GM23248 (cell line): Measurements from ENCODE around the gene PFKP. TPM values are rescaled to one million over a fixed set of nuclear protein-coding genes. Genes with fewer than 3 reads are reported as not detected.

Experiments used
- DNase-seq: peaks from one replicate; pipeline ENCODE4 v3.0.0-alpha.2; 2015
- H2AFZ ChIP-seq: fragments of 200-600 bp; sonication (generic); 2 replicates; pipeline ENCODE4 v1.6.1; 2016; ENCODE audit warnings: antibody characterized with exemption
- H3F3A ChIP-seq: fragments of 200-600 bp; sonication (generic); 2 replicates; pipeline ENCODE4 v1.6.1; 2016; ENCODE audit warnings: mild to moderate bottlenecking, antibody characterized with exemption, mixed run types; ENCODE audit not compliant: insufficient read depth
- H3K27ac ChIP-seq: fragments of 200-600 bp; sonication (generic); 2 replicates; pipeline ENCODE4 v1.5.1; 2016; ENCODE audit warnings: mild to moderate bottlenecking
- H3K27me3 ChIP-seq: fragments of 200-600 bp; sonication (generic); replicated peaks from 2 replicates; pipeline ENCODE4 v1.6.1; 2016; ENCODE audit warnings: mild to moderate bottlenecking; ENCODE audit not compliant: insufficient read depth
- H3K36me3 ChIP-seq: fragments of 200-600 bp; sonication (generic); 2 replicates; pipeline ENCODE4 v1.6.1; 2016; ENCODE audit warnings: low read depth, mild to moderate bottlenecking
- H3K4me1 ChIP-seq: fragments of 200-600 bp; sonication (generic); 2 replicates; pipeline ENCODE4 v1.6.1; 2016; ENCODE audit warnings: mild to moderate bottlenecking; ENCODE audit not compliant: insufficient read depth
- H3K4me2 ChIP-seq: fragments of 200-600 bp; sonication (generic); one replicate; pipeline ENCODE4 v1.6.1; 2016; ENCODE audit warnings: mild to moderate bottlenecking; ENCODE audit not compliant: unreplicated experiment
- H3K4me3 ChIP-seq: fragments of 200-600 bp; sonication (generic); 2 replicates; pipeline ENCODE4 v1.5.1; 2016; ENCODE audit warnings: mild to moderate bottlenecking
- H3K79me2 ChIP-seq: fragments of 200-600 bp; sonication (generic); 2 replicates; pipeline ENCODE4 v1.6.1; 2016; ENCODE audit warnings: mild to moderate bottlenecking; ENCODE audit not compliant: insufficient read depth
- H3K9ac ChIP-seq: fragments of 200-600 bp; sonication (generic); 2 replicates; pipeline ENCODE4 v1.6.1; 2016; ENCODE audit warnings: mild to moderate bottlenecking
- H3K9me2 ChIP-seq: fragments of 200-600 bp; sonication (generic); 2 replicates; pipeline ENCODE4 v1.6.1; 2016; ENCODE audit warnings: mixed run types, mild to moderate bottlenecking, moderate library complexity; ENCODE audit not compliant: insufficient read depth
- H3K9me3 ChIP-seq: fragments of 200-600 bp; sonication (generic); one replicate; pipeline ENCODE4 v1.6.1; 2017; ENCODE audit warnings: low read depth
- H4K20me1 ChIP-seq: fragments of 200-600 bp; sonication (generic); 2 replicates; pipeline ENCODE4 v1.6.0; 2016; ENCODE audit not compliant: insufficient read depth
- EZH2 ChIP-seq: fragments of 200-600 bp; sonication (generic); IDR thresholded peaks from 2 replicates; pipeline ENCODE4 v1.6.1; 2018; ENCODE audit warnings: antibody characterized with exemption, mild to moderate bottlenecking; ENCODE audit not compliant: insufficient read depth, poor library complexity, severe bottlenecking
- EZH2phosphoT487 ChIP-seq: fragments of 200-600 bp; sonication (generic); IDR thresholded peaks from 2 replicates; pipeline ENCODE4 v1.6.1; 2018; ENCODE audit warnings: antibody characterized with exemption, moderate library complexity, mild to moderate bottlenecking, low read depth; ENCODE audit not compliant: insufficient read depth
- WGBS, 2 experiments: methylation state at CpG; one replicate each; pipeline ENCODE4 v1.1.6; 2015 to 2017; ENCODE audit warnings: low lambda C conversion rate in 2 of 2, low coverage in 1 of 2; ENCODE audit errors: missing lambda C conversion rate in 2 of 2; 5-methylcytosine and 5-hydroxymethylcytosine counted together
- in situ Hi-C: fragments of 300-500 bp; cut with MboI; formaldehyde crosslinking; loops from 2 replicates; pipeline ENCODE4 v1.15.0; 2020
- polyA plus RNA-seq: library from polyadenylated mRNA; unstranded; fragments of >200 nt; fragmentation: Nextera tagmentation; extraction: Ambion mirVana; gene quantifications from 2 replicates; pipeline ENCODE4 v1.2.1, GENCODE V29; 2016
- total RNA-seq: library from RNA; depleted of rRNA; stranded (reverse); fragments of >200 nt; shearing (Covaris generic); gene quantifications from 2 replicates; pipeline ENCODE4 v1.2.3, GENCODE V29; 2014

PFKP gene
- total and polyA plus RNA-seq, 2 experiments from 2014 or later = 133 to 159 TPM

- in situ Hi-C loops = no loop called here
Measured at GRCh38 chr10:3145366-3145765, 78.0 kb downstream of the PFKP start.

GRCh38 chr10:3146289-3146688 is 78.9 kb downstream of the PFKP start:
- Histone ChIP-seq H3K4me3 (no peak overlapping the region), H3K4me2 (no peak overlapping the region), H3K4me1 (no peaks in the 10 kb centered on the region), H3K36me3 (peaks cover 68% of the 10 kb centered on the region), H3K27ac (no peak overlapping the region), H3K9me2 (no peaks in the 10 kb centered on the region), H3K79me2 (no peaks in the 10 kb centered on the region), H3K27me3 (no peaks in the 10 kb centered on the region), H2AFZ (no peak overlapping the region), H3F3A (peaks cover 23% of the 10 kb centered on the region), H4K20me1 (no peaks in the 10 kb centered on the region), H3K9ac (no peak overlapping the region), H3K9me3 (no peaks in the 10 kb centered on the region)
- in situ Hi-C loops = no loop called here
- no peak for DNase-seq
- 97 to 98% methylated on average over 8 of the region's 8 CpGs for WGBS, 2 experiments
- TF ChIP-seq EZH2 = no peak
- TF ChIP-seq EZH2phosphoT487 = no peak

More at GRCh38 chr10:3145366-3145765, 78.0 kb downstream of the PFKP start:
- Histone ChIP-seq H4K20me1 (no peaks in the 10 kb centered on the region), H3K9me3 (no peaks in the 10 kb centered on the region), H3K27me3 (no peaks in the 10 kb centered on the region), H3K27ac (no peak overlapping the region), H2AFZ (no peak overlapping the region), H3K4me1 (no peaks in the 10 kb centered on the region), H3K4me3 (no peak overlapping the region), H3K4me2 (no peak overlapping the region), H3K9me2 (no peaks in the 10 kb centered on the region), H3K9ac (no peak overlapping the region), H3F3A (peaks cover 32% of the 10 kb centered on the region), H3K36me3 (peaks cover 69% of the 10 kb centered on the region), H3K79me2 (no peaks in the 10 kb centered on the region)
- TF ChIP-seq EZH2 = no peak
- TF ChIP-seq EZH2phosphoT487 = no peak
- DNase-seq = no peak
- WGBS, 2 experiments = 97 to 98% methylated on average over 18 of the region's 18 CpGs

DNA sequence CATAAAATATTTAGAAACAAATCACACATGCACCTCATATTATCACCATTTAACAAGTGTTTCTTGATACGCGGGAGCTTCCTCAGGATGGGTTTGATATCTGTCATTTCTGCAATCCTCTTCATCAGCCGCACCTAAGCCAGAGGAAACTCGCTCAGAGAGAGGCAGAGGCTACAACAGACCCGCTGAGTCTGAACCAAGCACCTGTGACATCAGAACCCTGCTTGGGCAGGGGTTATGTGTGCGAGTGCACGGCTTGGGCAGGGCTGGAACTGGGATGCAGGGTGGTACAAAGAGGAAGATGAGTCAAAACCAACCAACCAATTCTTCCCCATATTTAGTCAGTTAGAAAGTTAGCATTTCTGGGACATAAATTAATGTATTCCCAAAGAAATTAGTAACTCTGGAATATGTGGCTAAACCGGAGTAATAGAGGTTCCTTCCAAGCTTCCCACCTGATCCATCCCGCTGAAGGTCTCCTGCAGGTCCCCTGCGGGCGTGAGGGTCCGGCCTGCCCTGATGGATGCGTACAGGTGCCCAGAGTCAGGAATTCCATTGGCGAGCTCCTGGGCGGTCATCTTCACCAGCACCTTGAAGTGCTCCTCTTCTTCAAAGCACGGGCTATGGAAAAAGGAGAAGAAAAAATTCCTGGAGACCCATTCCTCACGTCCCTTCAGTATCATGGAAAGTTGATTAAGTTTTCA is 79.9 kb downstream of the PFKP start:
- H3K9me2 ChIP-seq = no peaks in the 10 kb centered on the region
- H3K27me3 ChIP-seq = no peaks in the 10 kb centered on the region
- H3K9ac ChIP-seq = no peak overlapping the region
- H3K4me3 ChIP-seq = no peak overlapping the region
- no peak for TF ChIP-seq EZH2phosphoT487
- no peak for TF ChIP-seq EZH2
- peaks cover 21% of the 10 kb centered on the region for H3F3A ChIP-seq
- WGBS, 2 experiments = 91 to 92% methylated on average over 17 of the region's 17 CpGs
- in situ Hi-C loops = no loop called here
- H2AFZ ChIP-seq = no peak overlapping the region
- no peak for DNase-seq
- no peaks in the 10 kb centered on the region for H3K9me3 ChIP-seq
- no peaks in the 10 kb centered on the region for H3K4me1 ChIP-seq
- H3K79me2 ChIP-seq = no peaks in the 10 kb centered on the region
- no peaks in the 10 kb centered on the region for H4K20me1 ChIP-seq
- H3K4me2 ChIP-seq = no peak overlapping the region
- peaks cover 71% of the 10 kb centered on the region for H3K36me3 ChIP-seq
- no peak overlapping the region for H3K27ac ChIP-seq

DNA sequence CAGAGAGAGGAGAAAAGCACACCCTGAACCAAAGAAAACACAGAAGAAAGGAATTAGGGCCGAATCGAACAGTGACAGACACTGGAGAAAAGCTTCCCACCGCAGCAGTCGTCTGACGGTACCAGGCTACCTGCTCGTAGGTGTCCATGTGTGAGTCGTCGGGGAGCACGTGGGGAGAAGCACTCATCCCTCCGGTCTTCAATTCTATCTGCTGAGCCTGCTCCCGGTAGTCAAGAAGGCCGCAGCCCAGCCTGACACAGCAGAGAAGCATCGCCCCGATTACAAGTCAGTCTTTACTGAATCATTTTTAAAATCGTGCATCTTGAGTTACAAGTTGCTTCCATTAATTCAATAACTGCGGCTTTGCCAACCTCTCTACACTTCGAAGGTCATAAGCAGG is 80.7 kb downstream of the PFKP start:
- Histone ChIP-seq H3K4me3 (no peak overlapping the region), H2AFZ (no peak overlapping the region), H3K4me1 (no peaks in the 10 kb centered on the region), H3K27ac (no peak overlapping the region), H3F3A (peaks cover 21% of the 10 kb centered on the region), H3K36me3 (peaks cover 72% of the 10 kb centered on the region), H3K4me2 (no peak overlapping the region), H3K9me3 (no peaks in the 10 kb centered on the region), H3K27me3 (no peaks in the 10 kb centered on the region), H3K9ac (no peak overlapping the region), H4K20me1 (no peaks in the 10 kb centered on the region), H3K79me2 (no peaks in the 10 kb centered on the region), H3K9me2 (no peaks in the 10 kb centered on the region)
- DNase-seq = no peak
- in situ Hi-C loops = no loop called here
- WGBS, 2 experiments = 83 to 87% methylated on average over 17 of the region's 17 CpGs
- TF ChIP-seq EZH2phosphoT487 (no peak), EZH2 (no peak)

DNA sequence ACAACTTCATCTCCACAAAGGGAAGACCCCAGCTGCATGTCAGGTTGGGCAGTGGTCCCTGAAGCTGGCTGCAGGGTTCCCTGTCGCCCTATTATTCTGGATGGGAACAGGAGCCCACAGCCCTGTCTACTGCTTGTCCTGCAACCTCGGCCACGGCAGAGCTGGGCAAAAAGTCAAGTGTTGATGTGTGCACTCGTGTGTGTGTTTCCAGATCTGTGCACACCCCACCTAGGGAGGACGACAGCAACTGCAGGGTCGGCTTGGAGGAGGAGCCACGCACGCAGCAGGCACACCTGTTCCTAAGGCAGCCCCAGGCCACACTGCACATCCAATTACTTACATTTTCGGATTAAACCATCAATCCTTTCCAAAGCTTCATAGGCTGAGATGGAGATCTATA is 81.6 kb downstream of the PFKP start:
- Histone ChIP-seq H3K79me2 (no peaks in the 10 kb centered on the region), H3K9me2 (no peaks in the 10 kb centered on the region), H3K4me2 (no peak overlapping the region), H3F3A (peaks cover 22% of the 10 kb centered on the region), H2AFZ (no peak overlapping the region), H3K27ac (no peak overlapping the region), H3K4me3 (no peak overlapping the region), H3K36me3 (peaks cover 70% of the 10 kb centered on the region), H3K27me3 (no peaks in the 10 kb centered on the region), H3K9me3 (no peaks in the 10 kb centered on the region), H3K4me1 (no peaks in the 10 kb centered on the region), H3K9ac (no peak overlapping the region), H4K20me1 (no peaks in the 10 kb centered on the region)
- in situ Hi-C loops = no loop called here
- DNase-seq = no peak
- WGBS, 2 experiments = 80 to 81% methylated on average over 9 of the region's 9 CpGs
- TF ChIP-seq EZH2 (no peak), EZH2phosphoT487 (no peak)
